HCT116 (cell line): ENCODE measurements around the gene TUBB8. TPM values are rescaled to one million over a fixed set of nuclear protein-coding genes. Genes with fewer than 3 reads are reported as not detected.

Source experiments
- ATAC-seq: fragments of 200-7000 bp; cut with Tn5 transposase; 2 replicates; pipeline ENCODE4 v1.9.1; 2020; ENCODE audit warnings: mild to moderate bottlenecking, moderate library complexity
- BruUV-seq: library from RNA; stranded (reverse); fragments of 400-500 nt; replicated peaks from 2 replicates; lab custom pipeline; 2021; lab: Mats Ljungman, UMichigan
- CTCF ChIA-PET: fragments of 300-600 bp; sonication (Branson Sonifier 250); formaldehyde crosslinking; loops from one replicate; lab custom pipeline; 2021; ENCODE audit warnings: antibody characterized with exemption; lab: Charles Lee
- POLR2A ChIA-PET: fragments of 300-600, 350-600 bp; sonication (Branson Sonifier 250); formaldehyde crosslinking; loops from one replicate; lab custom pipeline; 2021; ENCODE audit warnings: antibody characterized with exemption; lab: Charles Lee
- RAD21 ChIA-PET, 2 experiments: fragments of 300-600 bp; sonication (Branson Sonifier 250); formaldehyde crosslinking; loops; one replicate each; lab custom pipeline; 2023; ENCODE audit warnings: low total read pairs in 2 of 2; ENCODE audit not compliant: uncharacterized antibody in 2 of 2, unreplicated experiment in 2 of 2, low non-redundant PET in 1 of 2; lab: Charles Lee
- DNase-seq: peaks from one replicate; pipeline ENCODE4 v3.0.0-alpha.2; 2010; ENCODE audit warnings: low read depth, low spot score
- H2AFZ ChIP-seq: fragments of 200-600 bp; shearing (Covaris generic), sonication (generic); 2 replicates; pipeline ENCODE4 v1.6.1; 2017; ENCODE audit warnings: low read depth, mixed run types, mixed read lengths, antibody characterized with exemption, low read length; ENCODE audit not compliant: poor library complexity, severe bottlenecking
- H3K27ac ChIP-seq: 2 replicates; pipeline ENCODE4 v1.5.1; 2012; ENCODE audit warnings: low read depth, low read length
- H3K27me3 ChIP-seq: fragments of 200-600 bp; sonication (generic); 2 replicates; pipeline ENCODE4 v1.6.1; 2016; ENCODE audit warnings: mixed run types, low read length, mixed read lengths; ENCODE audit not compliant: insufficient read depth
- H3K36me3 ChIP-seq, 2 experiments: fragments of 200-500 bp in 1 of 2; fragments of 200-600 bp in 1 of 2; sonication (Bioruptor generic) in 1 of 2; sonication (generic) in 1 of 2; 2 replicates each; pipeline versions ENCODE4 v1.5.1 to v1.6.1; 2014 to 2016; ENCODE audit warnings: low read length in 2 of 2, inconsistent platforms in 1 of 2, mixed read lengths in 1 of 2, mixed run types in 1 of 2; ENCODE audit not compliant: insufficient read depth in 2 of 2, control insufficient read depth in 1 of 2
- H3K4me1 ChIP-seq, 2 experiments: fragments of 200-600 bp in 1 of 2; sonication (generic) in 1 of 2; 2 replicates each; pipeline versions ENCODE4 v1.5.1 to v1.6.1; 2012 to 2017; ENCODE audit warnings: low read length in 2 of 2, inconsistent platforms in 1 of 2, mild to moderate bottlenecking in 1 of 2, mixed read lengths in 1 of 2, mixed run types in 1 of 2, moderate library complexity in 1 of 2; ENCODE audit not compliant: insufficient read depth in 2 of 2, control insufficient read depth in 1 of 2
- H3K4me2 ChIP-seq: fragments of 200-600 bp; sonication (generic); 2 replicates; pipeline ENCODE4 v1.6.1; 2017; ENCODE audit warnings: mixed run types, low read length, mixed read lengths
- H3K4me3 ChIP-seq, 2 experiments: fragments of 200-600 bp in 1 of 2; sonication (generic) in 1 of 2; replicated peaks in 1 of 2; 2 replicates each; pipeline ENCODE4 v1.5.1; 2011 to 2016; ENCODE audit warnings: low read length in 2 of 2, control low read depth in 1 of 2, low read depth in 1 of 2, mild to moderate bottlenecking in 1 of 2, mixed read lengths in 1 of 2, mixed run types in 1 of 2
- H3K79me2 ChIP-seq: fragments of 200-600 bp; sonication (generic); 2 replicates; pipeline ENCODE4 v1.6.1; 2017; ENCODE audit warnings: mild to moderate bottlenecking, mixed run types, low read length, moderate library complexity, mixed read lengths; ENCODE audit not compliant: insufficient read depth
- H3K9ac ChIP-seq: fragments of 200-600 bp; sonication (generic); 2 replicates; pipeline ENCODE4 v1.6.1; 2016; ENCODE audit warnings: low read length, mixed read lengths
- H3K9me2 ChIP-seq: fragments of 200-600 bp; sonication (generic), shearing (Covaris generic); 2 replicates; pipeline ENCODE4 v1.6.1; 2017; ENCODE audit warnings: mixed run types, mild to moderate bottlenecking, moderate library complexity; ENCODE audit not compliant: insufficient read depth
- H3K9me3 ChIP-seq, 2 experiments: fragments of 200-500 bp in 1 of 2; fragments of 200-600 bp in 1 of 2; sonication (Bioruptor generic) in 1 of 2; sonication (generic) in 1 of 2; 2 replicates each; pipeline ENCODE4 v1.6.1; 2014 to 2017; ENCODE audit warnings: low read length in 2 of 2, mixed read lengths in 2 of 2, inconsistent platforms in 1 of 2, low read depth in 1 of 2, mild to moderate bottlenecking in 1 of 2, mixed run types in 1 of 2, moderate library complexity in 1 of 2; ENCODE audit not compliant: control insufficient read depth in 1 of 2, insufficient read depth in 1 of 2
- H4K20me1 ChIP-seq: fragments of 200-600 bp; sonication (generic), shearing (Covaris generic); 2 replicates; pipeline ENCODE4 v1.6.1; 2017; ENCODE audit warnings: mixed run types, mild to moderate bottlenecking, moderate library complexity; ENCODE audit not compliant: insufficient read depth
- ATF3 ChIP-seq: IDR thresholded peaks from 2 replicates; pipeline ENCODE4 v1.6.1; 2012
- CBX3 ChIP-seq: IDR thresholded peaks from 2 replicates; pipeline ENCODE4 v1.6.1; 2012; ENCODE audit warnings: low read depth
- CEBPB ChIP-seq: IDR thresholded peaks from 2 replicates; pipeline ENCODE4 v1.6.1; 2012; ENCODE audit warnings: low read depth
- CTCF ChIP-seq, 3 experiments: fragments of 200-600 bp in 1 of 3; sonication (generic) in 1 of 3; IDR thresholded peaks in 2 of 3; conservative IDR thresholded peaks in 1 of 3; 2 replicates each; pipeline ENCODE4 v1.5.1; 2012 to 2017; ENCODE audit warnings: low read depth in 2 of 3, low read length in 2 of 3, antibody characterized with exemption in 1 of 3, borderline replicate concordance in 1 of 3, control low read depth in 1 of 3, mild to moderate bottlenecking in 1 of 3, mixed read lengths in 1 of 3, mixed run types in 1 of 3, moderate library complexity in 1 of 3; ENCODE audit not compliant: insufficient read depth in 1 of 3
- EGR1 ChIP-seq: IDR thresholded peaks from 2 replicates; pipeline ENCODE4 v1.6.1; 2012; ENCODE audit warnings: low read depth
- EZH2 ChIP-seq: fragments of 200-600 bp; sonication (generic); IDR thresholded peaks from 2 replicates; pipeline ENCODE4 v1.6.1; 2017; ENCODE audit warnings: antibody characterized with exemption, mixed run types
- FOSL1 ChIP-seq: IDR thresholded peaks from 2 replicates; pipeline ENCODE4 v1.6.1; 2012; ENCODE audit warnings: low read depth
- RAD21 ChIP-seq: IDR thresholded peaks from 2 replicates; pipeline ENCODE4 v1.6.1; 2012; ENCODE audit warnings: low read depth, mild to moderate bottlenecking
- SIN3A ChIP-seq: IDR thresholded peaks from 2 replicates; pipeline ENCODE4 v1.6.1; 2012; ENCODE audit warnings: low read depth
- SRF ChIP-seq: IDR thresholded peaks from 2 replicates; pipeline ENCODE4 v1.6.1; 2012; ENCODE audit warnings: low read depth
- YY1 ChIP-seq: IDR thresholded peaks from 2 replicates; pipeline ENCODE4 v1.6.1; 2011; ENCODE audit warnings: low read length, low read depth, moderate library complexity, mild to moderate bottlenecking; ENCODE audit not compliant: insufficient replicate concordance; ENCODE audit errors: extremely low read depth
- ZFX ChIP-seq: fragments of 450-650 bp; IDR thresholded peaks from 2 replicates; pipeline ENCODE4 v1.6.1; 2017
- ZNF274 ChIP-seq: fragments of 200-500 bp; sonication (Bioruptor generic); IDR thresholded peaks from 2 replicates; pipeline ENCODE4 v1.6.1; 2014; ENCODE audit warnings: mild to moderate bottlenecking, low read depth, low read length, inconsistent platforms
- intact Hi-C: fragments of 100-400 bp; cut with micrococcal nuclease; formaldehyde crosslinking; loops from 2 replicates; pipeline ENCODE4 v1.10.0; 2022
- total RNA-seq: library from RNA; stranded (reverse); gene quantifications from one replicate; pipeline ENCODE4 v1.2.1, GENCODE V29; 2021; ENCODE audit not compliant: unreplicated experiment

TUBB8 gene
- total RNA-seq, 1 experiment from 2014 or later, result 0.39 TPM

- TF ChIP-seq ATF3 (no peak), CTCF (IDR thresholded peaks at IDR 0.05 in 2 of 3, conservative IDR thresholded peaks at IDR 0.05 in 1 of 3; ENCODE audit: borderline replicate concordance in 1 of 3, insufficient read depth in 1 of 3, low read depth in 2 of 3, low read length in 2 of 3) (no peak), YY1 (no peak), SRF (no peak)
- ChIA-PET POLR2A (no interaction called here), CTCF (no interaction called here), RAD21 (no interaction called here)
- Histone ChIP-seq H3K36me3 (no peaks in the 10 kb centered on the region; a peak in 1 of 4 replicates), H3K4me1 (peaks cover 15 to 23% of the 10 kb centered on the region in 2 experiments), H3K9ac (no peak overlapping the region), H3K4me2 (no peak overlapping the region), H3K9me3 (peaks cover 3 to 11% of the 10 kb centered on the region in 2 experiments; a peak in 2 of 4 replicates), H3K9me2 (no peaks in the 10 kb centered on the region), H4K20me1 (no peaks in the 10 kb centered on the region), H3K27me3 (no peaks in the 10 kb centered on the region), H2AFZ (no peak overlapping the region), H3K79me2 (no peaks in the 10 kb centered on the region), H3K27ac (no peak overlapping the region), H3K4me3 (no peak overlapping the region)
- intact Hi-C loops, result no loop called here
- DNase-seq, result no peak
- BruUV-seq, result no TSS peak
- no peak for ATAC-seq
Observed at GRCh38 chr10:95356-96115, 46.4 kb upstream of the TUBB8 start.

- no peaks in the 10 kb centered on the region for H3K27me3 ChIP-seq
- no peak overlapping the region for H3K27ac ChIP-seq
- peaks cover 3 to 11% of the 10 kb centered on the region in 2 experiments; a peak in 2 of 4 replicates for H3K9me3 ChIP-seq
- H3K4me3 ChIP-seq, result no peak overlapping the region
- POLR2A ChIA-PET, result no interaction called here
- CTCF ChIA-PET, result no interaction called here
- no TSS peak for BruUV-seq
- intact Hi-C loops, result no loop called here
- no peaks in the 10 kb centered on the region; a peak in 1 of 4 replicates for H3K36me3 ChIP-seq
- no peaks in the 10 kb centered on the region for H3K79me2 ChIP-seq
- no peak overlapping the region for H3K4me2 ChIP-seq
- DNase-seq, result no peak
- no peak overlapping the region for H3K9ac ChIP-seq
- H3K9me2 ChIP-seq, result no peaks in the 10 kb centered on the region
- ATAC-seq, result no peak
- peaks cover 15 to 23% of the 10 kb centered on the region in 2 experiments for H3K4me1 ChIP-seq
- RAD21 ChIA-PET, result no interaction called here
- H4K20me1 ChIP-seq, result no peaks in the 10 kb centered on the region
- no peak overlapping the region for H2AFZ ChIP-seq
- TF ChIP-seq EGR1 (no peak), RAD21 (no peak), ATF3 (no peak), SRF (no peak), FOSL1 (no peak), ZFX (no peak), SIN3A (no peak), CBX3 (no peak), ZNF274 (no peak), CTCF (IDR thresholded peaks at IDR 0.05 in 2 of 3, conservative IDR thresholded peaks at IDR 0.05 in 1 of 3; ENCODE audit: borderline replicate concordance in 1 of 3, insufficient read depth in 1 of 3, low read depth in 2 of 3, low read length in 2 of 3) (no peak), CEBPB (no peak), EZH2 (no peak)
Observed at GRCh38 chr10:94613-95012, 45.5 kb upstream of the TUBB8 start.
